Uterus (tissue), 4 donors: ENCODE measurements around the gene ANGPT4. TPM values are rescaled to one million over a fixed set of nuclear protein-coding genes. Genes with fewer than 3 reads are reported as not detected.

Source experiments
- DNase-seq, 2 donors: peaks; one replicate each; pipeline ENCODE4 v3.0.0-alpha.2; 2019 to 2020
- H3K27ac ChIP-seq, 2 donors: fragments of 200-600 bp; sonication (generic); 1 replicate in 1 of 2; 2 replicates in 1 of 2; pipeline ENCODE4 v1.5.1; 2016 to 2018
- H3K27me3 ChIP-seq, 2 donors: fragments of 200-600 bp; sonication (generic); one replicate each; pipeline ENCODE4 v1.5.1; 2018 to 2019; ENCODE audit warnings: control low read depth in 1 of 2
- H3K36me3 ChIP-seq, 2 donors: fragments of 200-600 bp; sonication (generic); one replicate each; pipeline ENCODE4 v1.5.1; 2019; ENCODE audit warnings: control low read depth in 1 of 2
- H3K4me1 ChIP-seq, 2 donors: fragments of 200-600 bp; sonication (generic); one replicate each; pipeline ENCODE4 v1.5.1; 2018 to 2019; ENCODE audit warnings: control low read depth in 1 of 2
- H3K4me3 ChIP-seq, 2 donors: fragments of 200-600 bp; sonication (generic); 1 replicate in 1 of 2; 2 replicates in 1 of 2; pipeline ENCODE4 v1.5.1; 2018 to 2019; ENCODE audit warnings: mild to moderate bottlenecking in 1 of 2
- H3K9me3 ChIP-seq, 2 donors: fragments of 200-600 bp; sonication (generic); one replicate each; pipeline ENCODE4 v1.5.1; 2019; ENCODE audit warnings: control low read depth in 1 of 2
- POLR2A ChIP-seq, 2 donors: fragments of 450-650 bp; IDR thresholded peaks; one replicate each; pipeline ENCODE4 v1.6.1; 2016; ENCODE audit warnings: antibody characterized with exemption in 2 of 2, mild to moderate bottlenecking in 1 of 2, moderate library complexity in 1 of 2
- intact Hi-C: fragments of 100-400 bp; cut with DNase I; formaldehyde crosslinking; loops from one replicate; pipeline ENCODE4 v1.15.1; 2023; ENCODE audit warnings: low total_unique reads
- total RNA-seq, 4 donors: library from RNA; depleted of rRNA in 3 of 4; stranded (reverse); fragments of >200 nt in 3 of 4; gene quantifications; one replicate each; pipeline versions ENCODE4 v1.1.0 to v1.2.4, GENCODE V29; 2014 to 2023
- TF ChIP-seq, protein P1 (sequence below), 4 experiments: fragments of 200-600 bp in 2 of 4; fragments of 450-650 bp in 2 of 4; sonication (generic) in 2 of 4; IDR thresholded peaks; one replicate each; pipeline ENCODE4 v1.5.1; 2016 to 2019; ENCODE audit warnings: antibody characterized with exemption in 4 of 4, mild to moderate bottlenecking in 2 of 4, moderate library complexity in 1 of 4
- donor health status: DM: yes; HTN: yes; CAD: no.

Gene ANGPT4
- total RNA-seq, 4 donors from 2014 or later = 0.55 to 8.8 (median 3.8) TPM

DNA sequence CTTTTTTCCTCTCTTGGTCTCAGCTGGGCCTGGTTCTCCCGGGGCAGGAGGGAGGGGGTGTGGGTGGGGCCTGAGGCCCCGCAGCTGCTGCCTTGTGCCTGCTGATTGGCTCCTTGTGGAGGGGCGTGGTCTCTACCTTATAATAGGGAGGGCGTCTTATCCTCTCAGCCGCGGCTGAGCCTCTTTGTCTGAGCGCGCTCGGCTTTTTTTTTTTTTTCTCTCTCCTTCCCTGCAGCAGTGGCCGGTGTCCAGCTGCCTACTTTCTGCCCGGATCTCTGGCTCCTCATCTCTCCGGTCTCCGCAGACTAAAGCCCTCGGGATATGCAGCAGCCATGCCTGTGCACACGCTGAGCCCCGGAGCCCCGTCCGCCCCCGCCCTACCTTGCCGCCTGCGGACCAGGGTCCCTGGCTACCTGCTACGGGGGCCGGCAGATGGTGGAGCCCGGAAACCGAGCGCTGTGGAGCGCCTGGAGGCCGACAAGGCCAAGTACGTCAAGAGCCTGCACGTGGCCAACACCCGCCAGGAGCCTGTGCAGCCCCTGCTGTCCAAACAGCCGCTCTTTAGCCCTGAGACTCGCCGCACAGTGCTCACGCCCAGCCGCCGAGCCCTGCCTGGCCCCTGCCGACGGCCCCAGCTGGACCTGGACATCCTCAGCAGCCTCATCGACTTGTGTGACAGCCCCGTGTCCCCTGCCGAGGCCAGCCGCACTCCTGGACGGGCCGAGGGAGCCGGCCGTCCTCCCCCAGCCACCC lies 71.5 kb downstream of the ANGPT4 start:
- peak; percentile 85 to 91 for DNase-seq
- TF ChIP-seq POLR2A (IDR thresholded peaks at IDR 0.05) = no peak
- TF ChIP-seq, protein P1, sequence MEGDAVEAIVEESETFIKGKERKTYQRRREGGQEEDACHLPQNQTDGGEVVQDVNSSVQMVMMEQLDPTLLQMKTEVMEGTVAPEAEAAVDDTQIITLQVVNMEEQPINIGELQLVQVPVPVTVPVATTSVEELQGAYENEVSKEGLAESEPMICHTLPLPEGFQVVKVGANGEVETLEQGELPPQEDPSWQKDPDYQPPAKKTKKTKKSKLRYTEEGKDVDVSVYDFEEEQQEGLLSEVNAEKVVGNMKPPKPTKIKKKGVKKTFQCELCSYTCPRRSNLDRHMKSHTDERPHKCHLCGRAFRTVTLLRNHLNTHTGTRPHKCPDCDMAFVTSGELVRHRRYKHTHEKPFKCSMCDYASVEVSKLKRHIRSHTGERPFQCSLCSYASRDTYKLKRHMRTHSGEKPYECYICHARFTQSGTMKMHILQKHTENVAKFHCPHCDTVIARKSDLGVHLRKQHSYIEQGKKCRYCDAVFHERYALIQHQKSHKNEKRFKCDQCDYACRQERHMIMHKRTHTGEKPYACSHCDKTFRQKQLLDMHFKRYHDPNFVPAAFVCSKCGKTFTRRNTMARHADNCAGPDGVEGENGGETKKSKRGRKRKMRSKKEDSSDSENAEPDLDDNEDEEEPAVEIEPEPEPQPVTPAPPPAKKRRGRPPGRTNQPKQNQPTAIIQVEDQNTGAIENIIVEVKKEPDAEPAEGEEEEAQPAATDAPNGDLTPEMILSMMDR (IDR thresholded peaks at IDR 0.05) = no peak
- Histone ChIP-seq H3K27ac (no peak overlapping the region), H3K36me3 (no peaks in the 10 kb centered on the region), H3K4me1 (peaks cover 0 to 14% of the 10 kb centered on the region in 2 donors), H3K9me3 (no peaks in the 10 kb centered on the region), H3K4me3 (peak overlapping the region; percentile 19 to 30), H3K27me3 (no peaks in the 10 kb centered on the region)
- intact Hi-C loops = no loop called here

DNA sequence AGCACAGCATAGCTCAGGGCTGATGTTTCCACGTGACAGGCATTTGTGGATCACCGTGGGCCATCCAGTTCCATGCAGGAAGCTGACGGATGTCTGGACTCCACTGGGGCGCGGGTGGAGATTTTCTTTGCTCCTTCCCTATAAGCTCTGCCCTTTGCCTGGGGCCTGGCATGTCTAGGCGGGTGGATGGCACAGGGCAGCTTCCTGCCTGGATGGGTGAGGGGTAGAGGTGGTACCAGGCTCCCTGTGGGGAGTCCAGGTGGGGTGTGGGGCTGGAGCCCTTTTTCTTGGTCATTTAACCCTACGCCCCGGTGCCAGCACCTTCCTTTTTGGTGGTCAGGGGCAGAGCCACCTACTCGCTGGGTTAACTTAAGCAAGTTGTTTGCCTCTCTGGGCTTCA lies 72.2 kb downstream of the ANGPT4 start:
- intact Hi-C loops = no loop called here
- H3K27ac ChIP-seq = no peak overlapping the region
- no peaks in the 10 kb centered on the region for H3K27me3 ChIP-seq
- no peaks in the 10 kb centered on the region for H3K9me3 ChIP-seq
- TF ChIP-seq POLR2A (IDR thresholded peaks at IDR 0.05) = no peak
- TF ChIP-seq, protein P1 (IDR thresholded peaks at IDR 0.05) = no peak
- no peaks in the 10 kb centered on the region for H3K36me3 ChIP-seq
- H3K4me3 ChIP-seq = no peak overlapping the region
- peaks cover 0 to 14% of the 10 kb centered on the region in 2 donors for H3K4me1 ChIP-seq
- no peak for DNase-seq

DNA sequence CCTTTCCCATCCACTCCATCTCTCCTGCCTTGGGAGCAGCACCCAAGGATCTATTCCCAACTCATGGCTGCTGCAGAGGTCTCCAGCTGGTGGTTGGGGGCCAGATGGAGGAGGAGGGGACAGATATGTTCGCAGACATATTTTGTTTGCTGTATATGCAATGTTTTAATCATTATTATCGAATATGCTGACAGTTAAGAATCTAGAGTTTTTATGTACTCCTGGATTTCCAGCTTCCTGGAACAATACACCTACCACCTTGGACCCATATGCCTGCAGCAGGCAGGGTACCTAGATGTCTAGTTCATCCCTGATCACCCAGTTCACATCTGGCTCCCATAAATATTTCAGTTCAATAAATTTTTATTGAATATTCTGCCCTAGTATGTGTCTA lies 73.6 kb downstream of the ANGPT4 start:
- H3K4me3 ChIP-seq = no peak overlapping the region
- no peak for DNase-seq
- TF ChIP-seq, protein P1 (IDR thresholded peaks at IDR 0.05) = no peak
- no peak for TF ChIP-seq POLR2A (IDR thresholded peaks at IDR 0.05)
- peaks cover 0 to 14% of the 10 kb centered on the region in 2 donors for H3K4me1 ChIP-seq
- intact Hi-C loops = no loop called here
- H3K27me3 ChIP-seq = no peaks in the 10 kb centered on the region
- H3K9me3 ChIP-seq = no peaks in the 10 kb centered on the region
- no peaks in the 10 kb centered on the region for H3K36me3 ChIP-seq
- H3K27ac ChIP-seq = no peak overlapping the region

DNA sequence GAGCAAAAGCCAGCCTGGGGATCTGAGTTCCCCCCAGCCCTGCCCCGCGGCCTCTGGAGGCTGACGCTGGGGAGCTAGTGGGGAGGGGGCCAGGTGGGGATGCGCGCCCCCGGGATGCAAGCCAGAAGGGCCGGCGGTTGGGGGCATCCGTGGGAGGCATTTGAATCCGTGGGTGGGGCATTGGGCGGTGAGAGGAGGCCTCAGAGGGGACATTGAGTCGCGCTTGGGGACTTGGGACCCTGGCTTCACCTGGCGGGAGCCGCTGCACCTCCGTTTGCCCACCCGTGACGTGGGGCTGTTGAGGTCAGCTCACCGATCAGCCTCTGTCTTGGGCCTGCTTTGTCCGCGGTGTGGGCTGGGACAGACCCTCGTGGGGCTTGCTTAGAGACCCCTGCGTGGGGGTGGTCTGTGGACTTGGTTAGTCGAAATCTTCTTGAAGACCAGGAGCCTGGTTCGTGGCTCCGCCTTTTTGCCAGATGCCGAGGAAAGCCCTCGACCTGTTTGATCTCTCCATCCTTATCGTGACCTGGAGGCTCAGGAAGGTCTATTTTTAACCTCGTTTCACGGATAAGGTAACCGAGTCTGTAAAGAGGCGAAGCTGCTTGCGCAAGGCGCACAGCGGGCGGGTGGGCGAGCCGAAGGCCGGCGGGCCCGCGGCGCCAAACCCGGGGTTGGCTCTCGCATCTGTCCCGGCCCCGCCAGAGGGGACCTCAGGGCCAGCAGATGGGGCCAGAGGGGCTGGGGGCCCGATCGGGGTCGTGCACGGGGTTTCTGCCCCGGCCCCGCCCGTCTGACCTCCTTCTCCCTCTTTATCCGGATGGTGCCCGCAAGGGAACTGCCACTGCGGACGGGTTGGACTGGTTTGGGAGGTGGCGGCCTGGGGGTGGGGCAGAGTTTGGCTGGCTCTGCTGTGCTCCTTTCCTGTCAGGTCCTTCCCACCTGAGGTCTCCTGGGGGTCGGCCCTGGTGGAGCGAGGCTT lies 74.3 kb downstream of the ANGPT4 start:
- Histone ChIP-seq H3K4me3 (no peak overlapping the region), H3K9me3 (no peaks in the 10 kb centered on the region), H3K4me1 (peaks cover 0 to 14% of the 10 kb centered on the region in 2 donors), H3K27me3 (no peaks in the 10 kb centered on the region), H3K27ac (no peak overlapping the region), H3K36me3 (no peaks in the 10 kb centered on the region)
- no peak for TF ChIP-seq POLR2A (IDR thresholded peaks at IDR 0.05)
- TF ChIP-seq, protein P1 (IDR thresholded peaks at IDR 0.05) = no peak
- intact Hi-C loops = no loop called here
- DNase-seq = no peak
